Ectodermal cell (in vitro differentiated cells): ENCODE results near the gene IGSF9.

ENCODE experiments used
- H3K27ac ChIP-seq: 2 replicates; pipeline ENCODE4 v1.7.0; 2013; ENCODE audit warnings: mild to moderate bottlenecking, low read depth, low read length; ENCODE audit not compliant: insufficient read depth, poor library complexity, severe bottlenecking
- H3K27me3 ChIP-seq: 2 replicates; pipeline ENCODE4 v1.7.0; 2013; ENCODE audit warnings: mild to moderate bottlenecking, low read length; ENCODE audit not compliant: insufficient read depth, control insufficient read depth, poor library complexity, severe bottlenecking
- H3K36me3 ChIP-seq: one replicate; pipeline ENCODE4 v1.7.0; 2013; ENCODE audit warnings: low read length; ENCODE audit not compliant: control insufficient read depth, insufficient read depth
- H3K4me1 ChIP-seq: one replicate; pipeline ENCODE4 v1.7.0; 2013; ENCODE audit warnings: low read length; ENCODE audit not compliant: control insufficient read depth, insufficient read depth
- H3K4me3 ChIP-seq: 2 replicates; pipeline ENCODE4 v1.7.0; 2013; ENCODE audit warnings: low read depth, low read length, control low read depth; ENCODE audit not compliant: insufficient read depth
- H3K9me3 ChIP-seq: 2 replicates; pipeline ENCODE4 v1.7.0; 2013; ENCODE audit warnings: mild to moderate bottlenecking, low read length, moderate library complexity; ENCODE audit not compliant: control insufficient read depth
- WGBS, 2 experiments: methylation state at CpG; one replicate each; pipeline ENCODE4 v1.1.7; 2013; ENCODE audit warnings: missing lambda C conversion rate in 2 of 2; 5-methylcytosine and 5-hydroxymethylcytosine counted together

IGSF9 gene

GRCh38 chr1:159884296-159884695, 61.1 kb downstream of the IGSF9 start:
- no peaks in the 10 kb centered on the region for H3K9me3 ChIP-seq
- 82 to 84% methylated on average over 8 of the region's 8 CpGs for whole genome bisulfite sequencing, 2 experiments

GRCh38 chr1:159883134-159883533, 62.3 kb downstream of the IGSF9 start:
- WGBS, 2 experiments = 92 to 95% methylated on average over 4 of the region's 4 CpGs
- H3K36me3 ChIP-seq = no peaks in the 10 kb centered on the region
- H3K4me3 ChIP-seq = no peak overlapping the region
- no peak overlapping the region for H3K27ac ChIP-seq
- no peaks in the 10 kb centered on the region for H3K4me1 ChIP-seq
- H3K27me3 ChIP-seq = peaks cover 3% of the 10 kb centered on the region
- H3K9me3 ChIP-seq = no peaks in the 10 kb centered on the region

More at GRCh38 chr1:159884296-159884695, 61.1 kb downstream of the IGSF9 start:
- Histone ChIP-seq H3K4me3 (no peak overlapping the region), H3K27ac (no peak overlapping the region), H3K27me3 (peaks cover 3% of the 10 kb centered on the region), H3K4me1 (no peaks in the 10 kb centered on the region), H3K36me3 (no peaks in the 10 kb centered on the region)

- H3K36me3 ChIP-seq = no peaks in the 10 kb centered on the region
- H3K27me3 ChIP-seq = peaks cover 3% of the 10 kb centered on the region
- no peaks in the 10 kb centered on the region for H3K9me3 ChIP-seq
- H3K4me1 ChIP-seq = no peaks in the 10 kb centered on the region
- H3K27ac ChIP-seq = no peak overlapping the region
- H3K4me3 ChIP-seq = no peak overlapping the region
- WGBS, 2 experiments = 91 to 97% methylated on average over 2 of the region's 2 CpGs
Observed at GRCh38 chr1:159882527-159882862, 62.9 kb downstream of the IGSF9 start.

GRCh38 chr1:159881622-159882526, 63.5 kb downstream of the IGSF9 start:
- H3K36me3 ChIP-seq = no peaks in the 10 kb centered on the region
- H3K27ac ChIP-seq = no peak overlapping the region
- no peaks in the 10 kb centered on the region for H3K9me3 ChIP-seq
- WGBS, 2 experiments = 87 to 90% methylated on average over 6 of the region's 6 CpGs
- peaks cover 3% of the 10 kb centered on the region for H3K27me3 ChIP-seq
- no peak overlapping the region for H3K4me3 ChIP-seq
- H3K4me1 ChIP-seq = no peaks in the 10 kb centered on the region

GRCh38 chr1:159880430-159880829, 65.0 kb downstream of the IGSF9 start:
- 90 to 92% methylated on average over 3 of the region's 3 CpGs for WGBS, 2 experiments
- H3K36me3 ChIP-seq = no peaks in the 10 kb centered on the region
- H3K27ac ChIP-seq = no peak overlapping the region
- H3K4me3 ChIP-seq = no peak overlapping the region
- no peaks in the 10 kb centered on the region for H3K9me3 ChIP-seq
- no peaks in the 10 kb centered on the region for H3K27me3 ChIP-seq
- no peaks in the 10 kb centered on the region for H3K4me1 ChIP-seq

GRCh38 chr1:159879977-159880376, 65.4 kb downstream of the IGSF9 start:
- Histone ChIP-seq H3K4me3 (no peak overlapping the region), H3K36me3 (no peaks in the 10 kb centered on the region), H3K9me3 (no peaks in the 10 kb centered on the region), H3K27ac (no peak overlapping the region), H3K4me1 (no peaks in the 10 kb centered on the region), H3K27me3 (no peaks in the 10 kb centered on the region)
- WGBS, 2 experiments = 96 to 97% methylated on average over 4 of the region's 4 CpGs

GRCh38 chr1:159879136-159879535, 66.3 kb downstream of the IGSF9 start:
- H3K4me3 ChIP-seq = no peak overlapping the region
- 87 to 91% methylated on average over 3 of the region's 3 CpGs for WGBS, 2 experiments
- no peak overlapping the region for H3K27ac ChIP-seq
- H3K9me3 ChIP-seq = no peaks in the 10 kb centered on the region
- H3K27me3 ChIP-seq = no peaks in the 10 kb centered on the region
- no peaks in the 10 kb centered on the region for H3K36me3 ChIP-seq
- no peaks in the 10 kb centered on the region for H3K4me1 ChIP-seq

- Histone ChIP-seq H3K4me3 (no peak overlapping the region), H3K27me3 (no peaks in the 10 kb centered on the region), H3K36me3 (no peaks in the 10 kb centered on the region), H3K27ac (no peak overlapping the region), H3K9me3 (no peaks in the 10 kb centered on the region), H3K4me1 (no peaks in the 10 kb centered on the region)
- WGBS, 2 experiments = 96 to 98% methylated on average over 6 of the region's 6 CpGs
Observed at GRCh38 chr1:159877695-159878444, 67.5 kb downstream of the IGSF9 start.
